ENCODE data around the gene TMEM109. TPM values are rescaled to one million over a fixed set of nuclear protein-coding genes. Genes with fewer than 3 reads are reported as not detected.

TMEM109 gene
- polyA plus RNA-seq, 1 donor from 2014 or later: 1.8 TPM

- H3K4me2 ChIP-seq (ENCODE audit: low read length): no peak overlapping the region
- no peaks in the 10 kb centered on the region for H4K20me1 ChIP-seq (ENCODE audit: insufficient read depth)
- TF ChIP-seq RAD21 (conservative IDR thresholded peaks at IDR 0.05) (no peak), MXI1 (conservative IDR thresholded peaks at IDR 0.05; ENCODE audit: poor library complexity, severe bottlenecking) (no peak), EZH2 (IDR thresholded peaks at IDR 0.05; ENCODE audit: borderline replicate concordance, insufficient read depth, low read length, poor library complexity, severe bottlenecking) (no peak), EP300 (conservative IDR thresholded peaks at IDR 0.05; ENCODE audit: poor library complexity, severe bottlenecking) (no peak), POLR2AphosphoS5 (IDR thresholded peaks at IDR 0.05) (no peak), TAF1 (IDR thresholded peaks at IDR 0.05; ENCODE audit: low read depth) (no peak), CTCF (IDR thresholded peaks at IDR 0.05; ENCODE audit: poor library complexity, severe bottlenecking) (no peak), SMC3 (conservative IDR thresholded peaks at IDR 0.05; ENCODE audit: poor library complexity) (no peak), REST (IDR thresholded peaks at IDR 0.05; ENCODE audit: borderline replicate concordance) (no peak)
- H3K4me3 ChIP-seq (ENCODE audit: low read length): no peak overlapping the region
- no peaks in the 10 kb centered on the region for H3K9me3 ChIP-seq (ENCODE audit: low read length)
- no peaks in the 10 kb centered on the region for H3K27me3 ChIP-seq (ENCODE audit: insufficient read depth, low read depth, low read length)
- no peaks in the 10 kb centered on the region for H3K36me3 ChIP-seq (ENCODE audit: insufficient read depth, low read length)
- no peak overlapping the region for H3K27ac ChIP-seq (ENCODE audit: low read length)
- H3F3A ChIP-seq (ENCODE audit: insufficient read depth, low read length, poor library complexity, severe bottlenecking): no peaks in the 10 kb centered on the region
- no peaks in the 10 kb centered on the region for H3K79me2 ChIP-seq (replicated peaks; ENCODE audit: insufficient read depth, low read length)
- H2AFZ ChIP-seq (ENCODE audit: low read depth, low read length): no peak overlapping the region
- H3K9ac ChIP-seq (ENCODE audit: low read length): peak overlapping the region; percentile 46
- H3K9me2 ChIP-seq (ENCODE audit: insufficient read depth, low read length): no peaks in the 10 kb centered on the region
Measured at GRCh38 chr11:60871378-60872061, 42.4 kb upstream of the TMEM109 start.

GRCh38 chr11:60872124-60872960 is 41.6 kb upstream of the TMEM109 start:
- H3K27me3 ChIP-seq (ENCODE audit: insufficient read depth, low read depth, low read length): no peaks in the 10 kb centered on the region
- no peaks in the 10 kb centered on the region for H4K20me1 ChIP-seq (ENCODE audit: insufficient read depth)
- no peak overlapping the region for H3K9ac ChIP-seq (ENCODE audit: low read length)
- H3K9me3 ChIP-seq (ENCODE audit: low read length): no peaks in the 10 kb centered on the region
- TF ChIP-seq RAD21 (conservative IDR thresholded peaks at IDR 0.05): no peak
- TF ChIP-seq EZH2 (IDR thresholded peaks at IDR 0.05; ENCODE audit: borderline replicate concordance, insufficient read depth, low read length, poor library complexity, severe bottlenecking): no peak
- TF ChIP-seq REST (IDR thresholded peaks at IDR 0.05; ENCODE audit: borderline replicate concordance): no peak
- no peak for TF ChIP-seq CTCF (IDR thresholded peaks at IDR 0.05; ENCODE audit: poor library complexity, severe bottlenecking)
- TF ChIP-seq SMC3 (conservative IDR thresholded peaks at IDR 0.05; ENCODE audit: poor library complexity): no peak
- no peak for TF ChIP-seq POLR2AphosphoS5 (IDR thresholded peaks at IDR 0.05)
- no peak for TF ChIP-seq MXI1 (conservative IDR thresholded peaks at IDR 0.05; ENCODE audit: poor library complexity, severe bottlenecking)
- TF ChIP-seq TAF1 (IDR thresholded peaks at IDR 0.05; ENCODE audit: low read depth): no peak
- no peak for TF ChIP-seq EP300 (conservative IDR thresholded peaks at IDR 0.05; ENCODE audit: poor library complexity, severe bottlenecking)
- no peaks in the 10 kb centered on the region for H3K9me2 ChIP-seq (ENCODE audit: insufficient read depth, low read length)
- no peak overlapping the region for H3K27ac ChIP-seq (ENCODE audit: low read length)
- H3K4me2 ChIP-seq (ENCODE audit: low read length): no peak overlapping the region
- H3F3A ChIP-seq (ENCODE audit: insufficient read depth, low read length, poor library complexity, severe bottlenecking): no peaks in the 10 kb centered on the region
- no peaks in the 10 kb centered on the region for H3K36me3 ChIP-seq (ENCODE audit: insufficient read depth, low read length)
- H2AFZ ChIP-seq (ENCODE audit: low read depth, low read length): no peak overlapping the region
- H3K4me3 ChIP-seq (ENCODE audit: low read length): no peak overlapping the region
- no peaks in the 10 kb centered on the region for H3K79me2 ChIP-seq (replicated peaks; ENCODE audit: insufficient read depth, low read length)

Data from neural cell (in vitro differentiated cells).